Fibroblast of the aortic adventitia (primary cell): ENCODE results near the gene ZFP92. TPM values are rescaled to one million over a fixed set of nuclear protein-coding genes. Genes with fewer than 3 reads are reported as not detected.

ENCODE experiments used
- DNase-seq: peaks from one replicate; pipeline ENCODE4 v3.0.0-alpha.2; 2010; ENCODE audit warnings: low read depth
- H3K4me3 ChIP-seq: 2 replicates; pipeline ENCODE4 v1.5.1; 2011; ENCODE audit warnings: low read depth, mild to moderate bottlenecking, control low read depth, low read length, moderate library complexity
- total RNA-seq: library from RNA; depleted of rRNA; stranded (reverse); fragments of >200 nt; gene quantifications from 2 replicates; pipeline ENCODE4 v1.2.3, GENCODE V29; 2012; ENCODE audit warnings: low replicate concordance
- TF ChIP-seq, protein P1 (sequence below): IDR thresholded peaks from 2 replicates; pipeline ENCODE4 v1.5.1; 2011; ENCODE audit warnings: mild to moderate bottlenecking, low read length, control low read depth, inconsistent platforms; ENCODE audit not compliant: insufficient read depth

Gene ZFP92
- total RNA-seq, 1 donor = not detected

DNA sequence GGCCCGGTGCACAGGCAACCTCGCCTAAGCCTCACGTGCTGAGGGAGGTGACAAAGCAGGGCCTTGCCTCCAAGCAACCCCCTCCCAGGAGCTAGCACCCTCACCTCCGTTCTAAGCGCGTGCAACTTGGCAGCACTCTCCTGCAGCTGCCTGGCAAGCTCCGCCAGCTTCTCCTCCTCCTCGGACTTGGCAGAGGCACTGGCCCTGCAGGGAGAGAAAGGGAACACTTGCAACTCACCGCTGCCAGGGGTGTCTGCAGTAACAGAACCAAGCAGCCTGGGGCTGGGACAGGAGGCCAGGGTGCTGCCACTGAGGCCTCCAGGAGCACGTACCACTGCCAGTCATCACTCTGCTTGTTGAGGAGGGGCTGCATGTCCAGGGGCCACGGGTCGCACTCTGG is 44.9 kb downstream of the ZFP92 start:
- DNase-seq = no peak
- H3K4me3 ChIP-seq = no peak overlapping the region
- TF ChIP-seq, protein P1, sequence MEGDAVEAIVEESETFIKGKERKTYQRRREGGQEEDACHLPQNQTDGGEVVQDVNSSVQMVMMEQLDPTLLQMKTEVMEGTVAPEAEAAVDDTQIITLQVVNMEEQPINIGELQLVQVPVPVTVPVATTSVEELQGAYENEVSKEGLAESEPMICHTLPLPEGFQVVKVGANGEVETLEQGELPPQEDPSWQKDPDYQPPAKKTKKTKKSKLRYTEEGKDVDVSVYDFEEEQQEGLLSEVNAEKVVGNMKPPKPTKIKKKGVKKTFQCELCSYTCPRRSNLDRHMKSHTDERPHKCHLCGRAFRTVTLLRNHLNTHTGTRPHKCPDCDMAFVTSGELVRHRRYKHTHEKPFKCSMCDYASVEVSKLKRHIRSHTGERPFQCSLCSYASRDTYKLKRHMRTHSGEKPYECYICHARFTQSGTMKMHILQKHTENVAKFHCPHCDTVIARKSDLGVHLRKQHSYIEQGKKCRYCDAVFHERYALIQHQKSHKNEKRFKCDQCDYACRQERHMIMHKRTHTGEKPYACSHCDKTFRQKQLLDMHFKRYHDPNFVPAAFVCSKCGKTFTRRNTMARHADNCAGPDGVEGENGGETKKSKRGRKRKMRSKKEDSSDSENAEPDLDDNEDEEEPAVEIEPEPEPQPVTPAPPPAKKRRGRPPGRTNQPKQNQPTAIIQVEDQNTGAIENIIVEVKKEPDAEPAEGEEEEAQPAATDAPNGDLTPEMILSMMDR = no peak

DNA sequence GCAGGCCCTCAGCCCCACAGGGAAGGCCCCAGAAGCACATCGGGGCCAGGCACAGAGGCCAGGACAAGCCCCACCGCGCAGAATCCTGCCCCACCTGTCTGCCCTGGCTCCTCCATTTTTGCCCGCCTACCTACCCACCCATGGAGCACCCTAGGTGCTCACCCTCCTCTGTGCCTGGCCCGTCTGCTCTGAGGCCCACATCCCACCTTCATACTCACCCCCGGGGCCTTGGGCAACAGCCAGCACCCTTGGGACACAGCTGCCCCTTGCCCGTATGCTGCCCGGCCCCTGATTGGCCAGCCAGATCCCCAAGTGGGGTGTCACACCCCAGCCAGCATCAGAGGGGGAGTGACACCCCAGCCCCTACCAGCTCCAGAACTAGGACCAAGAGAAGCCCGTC is 45.4 kb downstream of the ZFP92 start:
- no peak for DNase-seq
- no peak overlapping the region for H3K4me3 ChIP-seq
- TF ChIP-seq, protein P1 = no peak

DNA sequence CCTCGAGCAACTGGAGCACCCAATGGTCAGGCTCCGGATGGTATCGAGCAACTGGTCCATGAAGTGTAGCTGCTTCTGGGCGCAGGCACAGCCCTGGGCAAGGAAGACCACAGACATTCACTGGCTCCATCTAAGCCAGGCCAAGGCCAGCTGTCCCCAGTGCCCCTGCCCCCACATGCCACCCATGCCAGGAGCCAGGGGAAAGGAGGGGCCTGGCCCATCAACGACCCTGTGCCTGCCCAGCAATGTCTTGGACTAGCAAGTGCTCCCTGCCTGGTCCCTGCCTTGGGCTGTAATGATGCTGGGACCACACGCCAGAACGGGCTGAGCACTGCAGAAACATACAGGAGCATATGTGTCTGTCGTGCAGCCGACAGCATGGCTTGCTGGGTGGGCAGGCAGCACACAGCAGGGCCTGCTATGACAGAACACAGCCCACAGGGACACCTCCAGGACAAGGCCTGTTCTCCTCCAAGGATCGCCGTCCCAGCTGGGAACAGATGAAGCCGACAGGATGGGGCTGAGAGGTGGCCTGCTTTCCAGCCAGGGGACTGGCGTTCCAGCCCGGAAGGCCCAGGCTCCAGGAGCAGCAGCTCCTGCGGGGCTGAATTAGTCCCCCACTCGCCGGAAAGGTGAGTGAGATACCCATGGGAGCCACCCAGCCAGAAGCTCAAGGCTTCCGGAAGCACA is 46.0 kb downstream of the ZFP92 start:
- TF ChIP-seq, protein P1 = no peak
- no peak overlapping the region for H3K4me3 ChIP-seq
- no peak for DNase-seq

DNA sequence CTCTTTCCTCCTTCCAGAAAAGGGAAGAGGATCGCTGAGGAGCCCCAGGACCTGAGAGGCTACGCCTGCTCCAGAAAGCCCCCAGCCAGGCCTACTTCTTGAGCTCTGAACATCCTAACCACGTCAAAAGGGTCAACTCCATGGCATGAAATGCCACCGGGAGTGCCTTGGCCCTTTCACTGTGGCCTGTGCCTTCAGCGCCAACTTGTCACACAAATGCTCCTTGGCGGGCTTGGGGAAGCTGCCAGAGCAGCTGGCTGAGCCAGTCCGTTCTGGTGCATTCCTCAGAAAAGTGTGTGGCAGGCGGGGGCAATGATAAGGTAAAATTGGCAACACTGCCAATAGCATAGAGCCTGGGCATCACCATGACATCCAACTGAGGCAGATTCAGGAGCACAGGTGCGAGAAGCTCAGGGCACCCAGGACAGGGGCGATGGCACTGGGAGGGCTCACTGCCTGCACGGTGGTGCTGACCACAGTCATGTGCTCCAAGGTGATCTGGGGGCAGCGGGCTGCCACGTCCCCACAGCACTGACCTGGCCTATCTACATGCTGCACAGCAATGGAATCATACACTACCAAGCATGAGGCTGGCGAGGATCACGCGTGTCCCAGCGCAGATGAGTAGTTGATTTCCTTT is 46.7 kb downstream of the ZFP92 start:
- TF ChIP-seq, protein P1 = no peak
- H3K4me3 ChIP-seq = no peak overlapping the region
- no peak for DNase-seq

DNA sequence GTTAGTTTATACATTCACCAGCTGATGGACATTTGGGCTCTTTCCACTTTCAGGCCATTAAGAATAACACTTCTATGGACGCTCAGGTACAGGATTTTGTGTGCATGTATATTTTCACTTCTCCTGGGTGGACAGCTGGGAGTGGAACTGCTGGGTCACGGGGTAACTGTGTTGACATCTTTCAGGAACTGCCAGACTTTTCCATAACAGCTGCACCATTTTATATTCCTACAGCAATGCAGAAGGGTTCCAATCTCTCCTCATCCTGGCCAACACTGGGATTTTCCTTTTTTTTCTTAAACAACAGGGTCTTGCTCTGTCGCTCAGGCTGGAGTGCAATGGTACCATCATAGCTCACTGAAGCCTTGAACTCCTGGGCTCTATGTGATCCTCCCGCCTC is 47.2 kb downstream of the ZFP92 start:
- TF ChIP-seq, protein P1 = no peak
- H3K4me3 ChIP-seq = no peak overlapping the region
- DNase-seq = no peak

DNA sequence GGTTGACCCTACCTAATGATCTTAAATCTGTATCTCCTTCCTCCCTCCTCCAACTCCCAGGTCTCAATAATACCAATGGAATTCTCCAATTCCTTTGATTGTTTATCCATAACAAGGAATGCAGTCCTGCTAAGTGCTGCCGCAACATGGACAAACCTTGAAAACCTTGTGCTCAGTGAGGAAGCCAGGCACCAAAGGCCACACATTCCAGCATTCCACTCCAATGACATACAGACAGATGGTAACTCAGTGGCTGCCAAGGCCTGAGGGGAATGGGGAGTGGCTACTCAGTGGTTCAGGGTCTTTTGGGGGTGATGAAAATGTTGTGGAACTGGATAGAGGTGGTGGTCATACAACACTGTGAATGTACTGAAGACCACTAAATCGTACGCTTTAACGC is 48.7 kb downstream of the ZFP92 start:
- TF ChIP-seq, protein P1 = no peak
- no peak overlapping the region for H3K4me3 ChIP-seq
- DNase-seq = peak; percentile 50
